GM18868 (cell line): ENCODE results near the gene BCL2L15.

ENCODE experiments used
- ATAC-seq: cut with Tn5 transposase; IDR thresholded peaks from one replicate; pipeline ENCODE4 v1.9.1; 2021; ENCODE audit warnings: mild to moderate bottlenecking, moderate library complexity; ENCODE audit not compliant: unreplicated experiment

BCL2L15 gene

GRCh38 chr1:113912594-113913311, 25.4 kb upstream of the BCL2L15 start:
- ATAC-seq = no peak

- peak; percentile 1 for ATAC-seq
Measured at GRCh38 chr1:113905435-113905861, 18.1 kb upstream of the BCL2L15 start.

GRCh38 chr1:113904674-113905434, 17.5 kb upstream of the BCL2L15 start, which contains the start of the genes AP4B1 and DCLRE1B:
Gene AP4B1, minus strand, starts transcription at chr1:113904799. Its CDS starts 82 bp downstream, at chr1:113904717.
Gene DCLRE1B, plus strand, starts transcription at chr1:113905326. Its CDS starts 261 bp downstream, at chr1:113905587.
- ATAC-seq = peak; percentile 89

GRCh38 chr1:113904293-113904673, 16.9 kb upstream of the BCL2L15 start:
- peak; percentile 38 for ATAC-seq

GRCh38 chr1:113903501-113904292, 16.3 kb upstream of the BCL2L15 start:
- no peak for ATAC-seq

- no peak for ATAC-seq
Measured at GRCh38 chr1:113901191-113901590, 13.8 kb upstream of the BCL2L15 start.

- ATAC-seq = no peak
Measured at GRCh38 chr1:113899111-113899510, 11.7 kb upstream of the BCL2L15 start.

GRCh38 chr1:113898241-113898814, 10.9 kb upstream of the BCL2L15 start:
- no peak for ATAC-seq

GRCh38 chr1:113895961-113896360, 8.6 kb upstream of the BCL2L15 start:
- no peak for ATAC-seq

- no peak for ATAC-seq
Measured at GRCh38 chr1:113895098-113895497, 7.7 kb upstream of the BCL2L15 start.

- ATAC-seq = no peak
Measured at GRCh38 chr1:113893267-113893666, 5.9 kb upstream of the BCL2L15 start.

GRCh38 chr1:113891631-113892220, 4.3 kb upstream of the BCL2L15 start:
- no peak for ATAC-seq

- ATAC-seq = no peak
Measured at GRCh38 chr1:113890816-113891215, 3.4 kb upstream of the BCL2L15 start.

- ATAC-seq = no peak
Measured at GRCh38 chr1:113886417-113887401, 672 bp downstream of the BCL2L15 start.

- ATAC-seq = no peak
Measured at GRCh38 chr1:113881661-113882060, 5.7 kb downstream of the BCL2L15 start.

GRCh38 chr1:113879739-113880038, 7.7 kb downstream of the BCL2L15 start:
- no peak for ATAC-seq

- no peak for ATAC-seq
Measured at GRCh38 chr1:113876176-113876575, 11.2 kb downstream of the BCL2L15 start.

GRCh38 chr1:113875714-113876113, 11.7 kb downstream of the BCL2L15 start:
- ATAC-seq = no peak

GRCh38 chr1:113874012-113874879, 13.1 kb downstream of the BCL2L15 start:
- peak; percentile 50 for ATAC-seq
